Stimulated activated CD8-positive, alpha-beta memory T cell treated with anti-CD3 and anti-CD28 coated beads, Interleukin-7, amount 100 ng/mL, for 48 hours (primary cell): ENCODE data around the gene TUBG2.
A peak's percentile ranks its signal among the peaks of the same experiment; 100 is the strongest.
"Not testable (repeated sequence)": the region's sequence is repeated elsewhere in the genome, so short reads cannot be mapped to it uniquely, and the experiment has no call there.

Experiments
- DNase-seq, 2 donors: peaks; one replicate each; pipeline ENCODE4 v3.0.0-alpha.2; 2020; ENCODE audit warnings: low read depth in 1 of 2; ENCODE audit errors: extremely low read depth in 1 of 2

TUBG2 gene

GRCh38 chr17:42659079-42659931 lies at the start of gene TUBG2:
TSS of gene TUBG2 (plus strand) at chr17:42659284. CDS start at chr17:42659504, 220 bp downstream.
- peak; percentile 68 to 71 for DNase-seq

GRCh38 chr17:42609814-42610801 lies 49.0 kb upstream of the TUBG2 start:
- peak in 1 of 2 donors; percentile 4 for DNase-seq

- no peak for DNase-seq
Measured at GRCh38 chr17:42612013-42612412, 47.1 kb upstream of the TUBG2 start.

GRCh38 chr17:42613699-42614295 lies 45.3 kb upstream of the TUBG2 start:
- DNase-seq, result no peak

GRCh38 chr17:42617956-42618431 lies 41.1 kb upstream of the TUBG2 start:
- DNase-seq, result no peak

GRCh38 chr17:42618442-42619150 lies 40.5 kb upstream of the TUBG2 start:
- no peak for DNase-seq

- not testable (repeated sequence) for DNase-seq
Measured at GRCh38 chr17:42621987-42622386, 37.1 kb upstream of the TUBG2 start.

GRCh38 chr17:42623271-42623670 lies 35.8 kb upstream of the TUBG2 start:
- DNase-seq, result no peak

GRCh38 chr17:42623732-42624596 lies 35.1 kb upstream of the TUBG2 start:
- DNase-seq, result no peak

- not testable (repeated sequence) for DNase-seq
Measured at GRCh38 chr17:42627032-42627764, 31.9 kb upstream of the TUBG2 start.

- no peak for DNase-seq
Measured at GRCh38 chr17:42629411-42630009, 29.6 kb upstream of the TUBG2 start.

- no peak for DNase-seq
Measured at GRCh38 chr17:42632949-42633444, 26.1 kb upstream of the TUBG2 start.

- no peak for DNase-seq
Measured at GRCh38 chr17:42639525-42640113, 19.5 kb upstream of the TUBG2 start.

- DNase-seq, result no peak
Measured at GRCh38 chr17:42640121-42640520, 19.0 kb upstream of the TUBG2 start.

GRCh38 chr17:42642336-42642735 lies 16.7 kb upstream of the TUBG2 start:
- no peak for DNase-seq

- DNase-seq, result no peak
Measured at GRCh38 chr17:42647778-42648177, 11.3 kb upstream of the TUBG2 start.

- no peak for DNase-seq
Measured at GRCh38 chr17:42651392-42651791, 7.7 kb upstream of the TUBG2 start.
